Spleen (tissue), 7 donors: Measurements from ENCODE around the gene PLEKHM3.

Experiments
- POLR2A ChIP-seq, 3 donors: fragments of 450-650 bp; IDR thresholded peaks; one replicate each; pipeline ENCODE4 v1.5.1; 2017; ENCODE audit warnings: antibody characterized with exemption in 3 of 3, mild to moderate bottlenecking in 1 of 3
- POLR2AphosphoS5 ChIP-seq, 3 donors: sonication (generic); formaldehyde crosslinking; IDR thresholded peaks; one replicate each; pipeline ENCODE4 v1.5.1; 2017; ENCODE audit warnings: antibody characterized with exemption in 3 of 3
- TF ChIP-seq, protein P1 (sequence below), 11 experiments: fragments of 200-600 bp in 7 of 11; fragments of 450-650 bp in 4 of 11; sonication (generic) in 4 of 11; IDR thresholded peaks in 8 of 11; conservative IDR thresholded peaks in 3 of 11; 1 replicate in 7 of 11; 2 replicates in 4 of 11; pipeline versions ENCODE4 v1.4.0 to v1.8.0; 2016 to 2021; ENCODE audit warnings: antibody characterized with exemption in 11 of 11, inconsistent platforms in 4 of 11, mild to moderate bottlenecking in 1 of 11
- donor health status: DM: no; HTN: no; CAD: no; lungs with moderate emphysema.
- donor health status: DM: no; HTN: no; CAD: no.
- donor health status: DM: no; HTN: no; CAD: no.

DNA sequence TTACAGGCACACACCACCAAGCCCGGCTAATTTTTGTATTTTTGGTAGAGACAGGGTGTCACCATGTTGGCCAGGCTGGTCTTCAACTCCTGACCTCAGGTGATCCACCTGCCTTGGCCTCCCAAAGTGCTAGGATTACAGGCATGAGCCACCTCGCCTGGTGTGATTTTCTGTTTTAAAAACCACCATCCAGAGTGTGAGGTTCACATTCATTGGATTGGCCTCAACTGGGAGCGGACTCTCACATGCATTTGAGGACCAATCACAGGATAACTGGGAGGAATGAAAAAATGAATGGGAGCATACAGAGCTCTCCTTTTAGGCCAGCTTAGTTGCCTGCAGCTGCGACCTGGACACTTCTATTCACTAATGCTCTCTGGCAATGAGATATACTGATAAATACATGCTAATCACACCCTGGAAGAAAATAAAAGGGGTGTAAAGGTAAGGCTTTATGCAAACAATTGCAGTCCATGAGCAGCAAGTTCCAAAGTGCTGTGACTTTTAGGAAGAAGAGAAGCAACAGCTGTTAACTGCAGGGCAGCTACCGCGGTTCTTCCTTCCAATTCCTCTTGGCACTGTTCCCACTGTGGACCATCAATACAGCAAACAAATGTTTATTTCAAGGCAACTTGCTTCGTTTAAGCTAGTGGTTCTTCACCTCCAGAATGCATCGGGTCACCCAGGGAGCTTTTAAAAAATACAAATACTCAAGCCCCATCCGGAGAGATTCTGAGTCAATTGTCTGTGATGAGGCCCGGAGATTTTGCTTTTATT is 206.1 kb downstream of the PLEKHM3 start:
- TF ChIP-seq, protein P1, sequence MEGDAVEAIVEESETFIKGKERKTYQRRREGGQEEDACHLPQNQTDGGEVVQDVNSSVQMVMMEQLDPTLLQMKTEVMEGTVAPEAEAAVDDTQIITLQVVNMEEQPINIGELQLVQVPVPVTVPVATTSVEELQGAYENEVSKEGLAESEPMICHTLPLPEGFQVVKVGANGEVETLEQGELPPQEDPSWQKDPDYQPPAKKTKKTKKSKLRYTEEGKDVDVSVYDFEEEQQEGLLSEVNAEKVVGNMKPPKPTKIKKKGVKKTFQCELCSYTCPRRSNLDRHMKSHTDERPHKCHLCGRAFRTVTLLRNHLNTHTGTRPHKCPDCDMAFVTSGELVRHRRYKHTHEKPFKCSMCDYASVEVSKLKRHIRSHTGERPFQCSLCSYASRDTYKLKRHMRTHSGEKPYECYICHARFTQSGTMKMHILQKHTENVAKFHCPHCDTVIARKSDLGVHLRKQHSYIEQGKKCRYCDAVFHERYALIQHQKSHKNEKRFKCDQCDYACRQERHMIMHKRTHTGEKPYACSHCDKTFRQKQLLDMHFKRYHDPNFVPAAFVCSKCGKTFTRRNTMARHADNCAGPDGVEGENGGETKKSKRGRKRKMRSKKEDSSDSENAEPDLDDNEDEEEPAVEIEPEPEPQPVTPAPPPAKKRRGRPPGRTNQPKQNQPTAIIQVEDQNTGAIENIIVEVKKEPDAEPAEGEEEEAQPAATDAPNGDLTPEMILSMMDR (IDR thresholded peaks at IDR 0.05 in 8 of 11, conservative IDR thresholded peaks at IDR 0.05 in 3 of 11): no peak
- TF ChIP-seq POLR2A (IDR thresholded peaks at IDR 0.05) (no peak), POLR2AphosphoS5 (IDR thresholded peaks at IDR 0.05) (no peak)
